Lower leg skin (tissue), 3 donors: ENCODE results near the gene DNAJC24.

ENCODE experiments used
- POLR2A ChIP-seq, 2 donors: fragments of 450-650 bp; IDR thresholded peaks; one replicate each; pipeline ENCODE4 v1.6.1; 2016 to 2017; ENCODE audit warnings: antibody characterized with exemption in 2 of 2, mild to moderate bottlenecking in 1 of 2, moderate library complexity in 1 of 2
- TF ChIP-seq, protein P1 (sequence below), 3 donors: fragments of 450-650 bp; IDR thresholded peaks; one replicate each; pipeline ENCODE4 v1.5.1; 2016; ENCODE audit warnings: antibody characterized with exemption in 3 of 3, mild to moderate bottlenecking in 3 of 3, moderate library complexity in 2 of 3

DNA sequence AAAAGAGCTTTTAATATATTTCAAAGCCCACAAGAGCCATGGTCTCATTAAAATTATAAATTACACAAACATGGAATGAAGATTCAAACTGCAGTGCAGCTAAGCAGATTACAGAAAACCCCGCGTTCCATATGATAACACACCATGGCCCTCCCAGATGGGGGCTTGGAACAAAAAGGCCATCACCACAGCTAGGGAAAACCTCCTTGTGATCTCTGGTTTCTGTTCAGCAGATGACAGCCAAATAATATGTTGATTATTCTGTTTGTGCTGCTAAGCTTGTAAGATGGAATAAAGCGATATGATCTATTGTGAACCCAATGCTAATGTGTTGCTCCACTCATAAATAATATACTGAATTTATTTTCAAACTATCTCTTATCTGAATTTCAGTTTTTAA is 111.3 kb downstream of the DNAJC24 start:
- TF ChIP-seq, protein P1, sequence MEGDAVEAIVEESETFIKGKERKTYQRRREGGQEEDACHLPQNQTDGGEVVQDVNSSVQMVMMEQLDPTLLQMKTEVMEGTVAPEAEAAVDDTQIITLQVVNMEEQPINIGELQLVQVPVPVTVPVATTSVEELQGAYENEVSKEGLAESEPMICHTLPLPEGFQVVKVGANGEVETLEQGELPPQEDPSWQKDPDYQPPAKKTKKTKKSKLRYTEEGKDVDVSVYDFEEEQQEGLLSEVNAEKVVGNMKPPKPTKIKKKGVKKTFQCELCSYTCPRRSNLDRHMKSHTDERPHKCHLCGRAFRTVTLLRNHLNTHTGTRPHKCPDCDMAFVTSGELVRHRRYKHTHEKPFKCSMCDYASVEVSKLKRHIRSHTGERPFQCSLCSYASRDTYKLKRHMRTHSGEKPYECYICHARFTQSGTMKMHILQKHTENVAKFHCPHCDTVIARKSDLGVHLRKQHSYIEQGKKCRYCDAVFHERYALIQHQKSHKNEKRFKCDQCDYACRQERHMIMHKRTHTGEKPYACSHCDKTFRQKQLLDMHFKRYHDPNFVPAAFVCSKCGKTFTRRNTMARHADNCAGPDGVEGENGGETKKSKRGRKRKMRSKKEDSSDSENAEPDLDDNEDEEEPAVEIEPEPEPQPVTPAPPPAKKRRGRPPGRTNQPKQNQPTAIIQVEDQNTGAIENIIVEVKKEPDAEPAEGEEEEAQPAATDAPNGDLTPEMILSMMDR (IDR thresholded peaks at IDR 0.05), result no peak
- TF ChIP-seq POLR2A (IDR thresholded peaks at IDR 0.05), result no peak
